ENCODE measurements around the gene THPO. TPM values are rescaled to one million over a fixed set of nuclear protein-coding genes. Genes with fewer than 3 reads are reported as not detected.
"Not testable (repeated sequence)": the region's sequence is repeated elsewhere in the genome, so short reads cannot be mapped to it uniquely, and the experiment has no call there.

The THPO gene
- total RNA-seq, 1 donor from 2014 or later: not detected

- DNase-seq: no peak
These were observed 28.2 kb downstream of the THPO start for GRCh38 chr3:184349563-184350470.

GRCh38 chr3:184348057-184348382 lies 30.0 kb downstream of the THPO start:
- no peak for DNase-seq

GRCh38 chr3:184347321-184348056 lies 30.5 kb downstream of the THPO start:
- no peak for DNase-seq

- no peak for DNase-seq
These were observed 31.4 kb downstream of the THPO start for GRCh38 chr3:184346480-184347190.

GRCh38 chr3:184345317-184346144 lies 32.5 kb downstream of the THPO start:
- DNase-seq: peak; percentile 59

GRCh38 chr3:184344579-184345316 lies 33.3 kb downstream of the THPO start:
- DNase-seq: no peak

DNA sequence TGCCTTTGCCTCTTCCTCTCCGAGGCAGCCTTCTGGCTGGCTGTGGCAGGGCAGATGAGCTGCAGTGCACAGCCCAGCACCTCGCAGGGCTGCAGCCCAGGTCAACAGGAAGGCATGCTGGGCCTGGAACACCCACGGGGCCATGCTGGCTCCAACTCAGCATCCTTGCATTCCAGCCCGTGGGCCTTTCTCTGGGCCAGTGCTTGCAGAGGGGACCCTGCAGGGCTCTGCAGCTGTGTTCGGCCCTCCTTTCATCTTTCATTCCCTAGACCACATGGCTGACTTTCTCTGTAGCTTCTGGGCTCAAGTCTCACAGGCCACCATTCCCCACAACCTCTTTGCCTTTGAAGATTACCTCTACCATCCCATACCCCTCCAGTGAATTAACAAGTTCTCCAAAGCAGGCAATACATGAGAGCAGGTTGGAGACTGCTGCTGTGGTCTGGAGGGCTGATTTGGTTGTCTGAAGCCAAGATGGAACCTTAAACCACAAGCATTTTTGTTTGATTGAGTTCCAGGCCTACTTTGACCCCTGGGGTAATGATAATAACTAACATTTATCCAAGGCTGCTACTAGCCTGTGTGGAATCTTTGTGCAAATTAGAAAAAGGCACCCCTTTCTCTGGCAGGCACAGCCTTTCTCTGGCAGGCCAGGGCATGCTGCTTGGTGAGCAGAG lies 34.7 kb downstream of the THPO start:
- DNase-seq: no peak

- DNase-seq: no peak
These were observed 36.1 kb downstream of the THPO start for GRCh38 chr3:184341925-184342324.

DNA sequence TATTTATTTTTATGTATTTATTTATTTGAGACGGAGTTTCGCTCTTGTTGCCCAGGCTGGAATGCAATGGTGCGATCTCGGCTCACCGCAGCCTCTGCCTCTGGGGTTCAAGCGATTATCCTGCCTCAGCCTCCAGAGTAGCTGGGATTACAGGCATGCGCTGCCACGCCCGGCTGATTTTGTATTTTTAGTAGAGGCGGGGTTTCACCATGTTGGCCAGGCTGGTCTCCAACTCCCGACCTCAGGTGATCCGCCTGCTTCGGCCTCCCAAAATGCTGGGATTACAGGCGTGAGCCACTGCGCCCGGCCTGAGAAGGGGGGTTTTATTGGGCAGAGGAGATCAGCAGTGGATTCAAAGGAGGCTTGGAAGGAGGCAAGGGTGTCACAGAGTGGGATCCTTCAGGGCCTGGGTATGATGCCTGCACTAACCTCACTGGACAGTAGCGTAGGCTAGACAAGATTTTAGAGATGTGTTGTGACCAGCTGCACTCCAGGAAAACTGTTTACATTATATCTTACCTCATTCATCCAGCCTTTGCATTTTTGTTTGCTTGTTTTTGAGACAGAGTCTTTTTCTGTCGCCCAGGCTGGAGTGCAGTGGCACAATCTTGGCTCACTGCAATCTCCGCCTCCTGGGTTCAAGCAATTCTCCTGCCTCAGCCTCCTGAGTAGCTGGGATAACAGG lies 38.4 kb downstream of the THPO start:
- DNase-seq: not testable (repeated sequence)

GRCh38 chr3:184339001-184339400 lies 39.0 kb downstream of the THPO start:
- DNase-seq: no peak

DNA sequence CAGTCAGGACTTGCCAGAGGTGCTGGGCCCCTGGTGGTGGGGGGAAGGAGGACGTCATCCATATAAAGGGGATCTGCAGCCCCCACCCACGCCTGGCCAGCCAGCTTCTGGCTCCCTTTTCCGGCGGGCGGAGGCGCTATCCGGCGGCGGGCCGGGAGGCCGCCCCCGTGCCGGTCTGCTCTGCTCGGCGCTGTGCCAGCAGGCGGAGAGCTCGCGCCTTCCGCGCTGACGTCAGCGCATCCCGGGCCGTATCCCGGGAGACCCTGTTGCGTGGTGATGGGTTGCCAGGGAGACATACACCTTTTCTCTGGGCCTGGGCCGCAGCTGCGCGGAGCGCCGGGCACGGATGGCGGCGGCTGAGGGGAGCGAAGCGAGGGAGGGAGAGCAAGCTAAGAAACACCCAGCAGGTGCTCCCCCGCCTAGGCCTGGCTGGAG lies 39.5 kb downstream of the THPO start:
- DNase-seq: peak; percentile 92

- no peak for DNase-seq
These were observed 40.0 kb downstream of the THPO start for GRCh38 chr3:184337981-184338380.

GRCh38 chr3:184337399-184337714 lies 40.6 kb downstream of the THPO start, which contains the start of gene FAM131A:
TSS of gene FAM131A (plus strand) at chr3:184337600. CDS start at chr3:184337631, 31 bp downstream.
- DNase-seq: peak; percentile 83

GRCh38 chr3:184336547-184337398 lies 41.2 kb downstream of the THPO start:
- peak; percentile 75 for DNase-seq

DNA sequence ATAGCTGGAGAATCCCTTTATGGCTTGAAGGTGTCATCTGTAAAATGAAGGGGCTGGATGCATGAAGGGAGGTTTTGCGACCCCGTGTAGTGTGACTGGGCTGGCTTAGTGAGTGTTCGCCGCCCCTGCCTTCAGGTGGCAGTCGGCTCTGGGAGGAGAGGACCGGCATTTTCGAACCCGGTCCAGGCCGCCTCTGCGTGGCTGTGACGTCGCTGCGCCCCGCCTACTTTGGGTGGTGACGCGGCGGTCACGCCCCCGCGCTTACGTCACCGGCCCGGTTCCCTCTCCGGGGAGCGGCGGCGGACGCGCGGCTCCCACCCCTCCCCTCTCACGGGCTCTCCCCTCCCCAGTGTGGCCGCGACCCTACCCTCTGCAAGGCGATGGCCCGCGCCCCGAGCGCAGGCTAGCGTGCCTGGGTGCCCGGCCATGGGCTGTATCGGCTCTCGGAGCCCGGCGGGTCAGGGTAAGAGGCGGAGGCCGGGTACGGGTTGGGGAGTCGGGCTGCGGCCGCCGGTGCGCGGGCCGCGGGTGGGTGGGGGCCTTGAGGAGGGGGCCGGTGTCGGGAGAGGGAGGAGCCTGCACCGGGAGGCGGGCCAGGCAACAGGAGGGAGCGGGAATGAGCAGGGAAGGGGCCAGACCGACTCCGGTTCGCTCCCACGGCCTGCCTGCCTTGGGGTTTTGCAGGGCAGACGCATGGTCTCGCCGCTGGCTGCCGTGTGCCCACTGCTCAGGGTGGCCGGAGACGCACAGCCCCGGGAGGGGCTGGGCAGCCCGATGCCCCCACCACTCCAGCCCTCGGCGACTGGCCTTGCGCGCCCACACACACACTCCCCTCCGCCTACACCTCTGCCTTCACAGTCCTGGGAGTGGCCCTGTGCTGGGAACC lies 42.1 kb downstream of the THPO start:
- DNase-seq: peak; percentile 93

DNA sequence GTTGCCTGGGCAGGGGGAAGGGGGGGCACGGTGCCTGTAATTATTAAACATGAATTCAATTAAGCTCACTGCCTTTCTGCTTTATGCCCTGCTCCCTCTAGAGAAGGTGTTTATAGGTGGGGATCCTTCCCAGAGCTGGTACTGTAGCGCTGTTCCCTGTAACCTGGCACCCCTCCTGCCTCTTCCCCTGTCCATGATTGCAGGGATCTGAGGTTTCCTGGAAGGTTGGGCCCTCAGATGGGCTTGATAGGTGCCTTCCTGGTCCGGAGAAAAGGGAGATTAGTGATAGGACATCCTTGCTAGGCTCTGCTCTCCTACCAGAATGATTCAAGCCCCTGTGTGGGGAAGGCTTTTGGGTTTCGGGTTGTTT lies 42.7 kb downstream of the THPO start:
- no peak for DNase-seq

- DNase-seq: no peak
These were observed 43.4 kb downstream of the THPO start for GRCh38 chr3:184334470-184335158.

All from tongue (tissue), 2 donors.